T-helper 2 cell treated with Interferon-gamma antibody and Interleukin-4, amounts not matched to agents 100 ng/mL and 5 ng/mL, for 36 hours (primary cell): ENCODE measurements around the gene TCEAL8. TPM values are rescaled to one million over a fixed set of nuclear protein-coding genes. Genes with fewer than 3 reads are reported as not detected.
"Not testable (repeated sequence)": the region's sequence is repeated elsewhere in the genome, so short reads cannot be mapped to it uniquely, and the experiment has no call there.

Source experiments
- intact Hi-C: fragments of 100-400 bp; cut with micrococcal nuclease; formaldehyde crosslinking; loops from one replicate; pipeline ENCODE4 v1.15.1; 2023
- total RNA-seq: library from RNA; stranded (reverse); gene quantifications from 2 replicates; pipeline ENCODE4 v1.2.3, GENCODE V29; 2022

The TCEAL8 gene
- 32.4 and 32.6 TPM in 2 replicates for total RNA-seq

GRCh38 chrX:103254921-103255493, at the start of gene TCEAL8:
TSS of gene TCEAL8 (minus strand) at chrX:103255155. CDS start at chrX:103253979, 1,176 bp downstream.
- intact Hi-C loops, result loop anchor here (1.0 to 2.0 kb wide), 2 partner anchors 40 to 56 kb away; partner anchors contain the start of genes BEX2 and BEX4

- intact Hi-C loops, result no loop called here
Observed at GRCh38 chrX:103304705-103305104, 49.8 kb upstream of the TCEAL8 start.

DNA sequence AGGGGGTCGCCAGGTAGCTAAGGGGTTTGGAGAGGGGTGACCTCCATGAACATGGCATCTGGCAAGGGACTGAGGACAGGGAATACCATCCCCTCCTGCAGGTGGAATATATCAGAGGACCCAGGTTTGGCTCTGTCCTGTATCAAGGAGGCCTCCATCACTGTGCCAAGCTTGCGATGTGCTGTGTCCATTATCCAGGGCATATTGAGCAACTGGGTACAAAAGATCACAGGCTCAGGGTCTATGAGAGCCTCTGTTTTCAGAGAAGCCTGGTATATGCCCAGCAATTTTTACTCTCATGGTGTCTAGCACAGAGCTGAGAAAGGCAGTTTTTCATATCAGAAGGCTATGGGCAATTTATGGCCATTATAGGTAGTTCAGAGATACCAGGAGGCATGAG, 38.2 kb upstream of the TCEAL8 start:
- intact Hi-C loops, result no loop called here

DNA sequence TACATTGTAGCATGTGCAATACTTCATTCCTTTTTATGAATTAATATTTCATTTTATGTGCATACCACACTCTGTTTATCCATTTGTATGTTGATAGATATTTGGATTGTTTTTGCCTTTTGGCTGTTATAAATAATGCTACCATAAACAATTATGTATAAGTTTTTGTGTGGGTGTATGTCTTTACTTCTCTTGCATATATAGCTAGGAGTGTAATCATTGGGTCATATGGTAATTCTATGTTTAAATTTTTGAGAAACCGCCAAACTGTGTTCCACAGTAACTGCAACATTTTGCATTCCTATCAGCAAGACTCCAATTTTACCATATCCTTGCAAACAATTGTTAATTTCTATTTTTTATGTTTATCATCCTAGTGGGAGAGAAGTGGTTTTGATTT, 24.7 kb upstream of the TCEAL8 start:
- intact Hi-C loops, result no loop called here

- intact Hi-C loops, result no loop called here
Observed at GRCh38 chrX:103276581-103277002, 21.6 kb upstream of the TCEAL8 start, which contains the start of gene TCEAL5. TSS of gene TCEAL5 (minus strand) at chrX:103276750. CDS start at chrX:103274563, 2,187 bp downstream.

DNA sequence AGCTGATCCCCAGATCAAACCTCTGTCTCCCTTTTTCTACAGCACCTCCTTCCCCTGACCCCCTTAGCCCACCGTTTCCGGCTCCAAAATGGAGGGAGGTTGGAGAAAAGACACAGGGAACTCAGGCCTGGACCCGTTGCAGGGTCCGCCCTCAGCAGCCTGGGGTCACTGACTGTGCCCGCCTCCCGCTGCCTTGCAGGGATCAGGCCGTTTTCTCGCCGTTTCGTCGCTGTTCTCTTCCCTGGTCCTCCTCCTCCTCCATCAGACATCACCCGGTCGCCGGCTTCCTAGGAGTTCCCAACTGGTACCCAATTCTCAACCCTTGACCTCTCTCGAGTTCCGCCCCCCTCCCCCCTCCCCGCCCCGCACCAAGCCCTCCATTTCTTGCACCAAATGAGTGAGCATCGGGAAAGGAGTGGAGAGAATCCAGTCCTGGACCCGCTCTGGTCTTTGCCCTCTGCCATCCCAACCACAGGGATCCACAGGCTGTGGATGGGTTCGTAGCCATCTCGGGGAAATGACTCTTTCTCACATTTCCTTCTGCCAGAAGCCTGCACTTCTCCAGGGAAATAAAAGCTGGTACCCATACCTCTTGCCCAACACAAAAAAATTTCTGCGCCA, 21.1 kb upstream of the TCEAL8 start:
- intact Hi-C loops, result no loop called here

GRCh38 chrX:103274284-103274683, 19.3 kb upstream of the TCEAL8 start:
- intact Hi-C loops, result no loop called here

GRCh38 chrX:103258275-103258674, 3.3 kb upstream of the TCEAL8 start:
- intact Hi-C loops, result no loop called here

- intact Hi-C loops, result no loop called here
Observed at GRCh38 chrX:103256651-103257050, 1.7 kb upstream of the TCEAL8 start.

- intact Hi-C loops, result loop anchor here (1.0 to 2.0 kb wide), 2 partner anchors 39 to 57 kb away; partner anchors contain the start of genes BEX2 and BEX4
Observed at GRCh38 chrX:103254171-103254824, 657 bp downstream of the TCEAL8 start.

GRCh38 chrX:103253608-103254007, 1.3 kb downstream of the TCEAL8 start:
- intact Hi-C loops, result loop anchor here (1.0 to 2.0 kb wide), 2 partner anchors 38 to 57 kb away; partner anchors contain the start of genes BEX2 and BEX4

DNA sequence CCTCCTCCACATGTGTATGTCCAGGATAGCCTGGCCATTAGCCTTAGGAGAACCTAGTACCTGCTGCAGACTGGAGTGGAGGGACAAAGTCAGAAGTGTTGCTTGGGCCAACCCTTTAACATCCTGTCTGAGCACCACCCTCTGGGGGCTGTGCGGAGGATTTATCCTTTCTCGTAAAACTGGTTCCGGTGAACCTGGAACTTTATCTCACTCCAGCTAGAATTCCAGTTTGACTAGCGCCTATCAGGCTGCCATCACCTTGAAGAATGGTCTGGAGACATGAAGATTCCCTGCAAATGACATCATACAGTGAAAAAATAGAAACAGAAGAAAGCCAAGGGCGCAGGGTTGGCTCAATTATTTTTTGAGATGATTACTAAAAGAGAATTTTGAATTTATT, 4.0 kb downstream of the TCEAL8 start:
- intact Hi-C loops, result no loop called here

GRCh38 chrX:103249805-103250204, 5.2 kb downstream of the TCEAL8 start:
- intact Hi-C loops, result no loop called here

- intact Hi-C loops, result loop anchor here (1.0 kb wide), 1 partner anchor 37 kb away; no protein-coding TSS in a partner anchor
Observed at GRCh38 chrX:103248553-103248952, 6.4 kb downstream of the TCEAL8 start.

DNA sequence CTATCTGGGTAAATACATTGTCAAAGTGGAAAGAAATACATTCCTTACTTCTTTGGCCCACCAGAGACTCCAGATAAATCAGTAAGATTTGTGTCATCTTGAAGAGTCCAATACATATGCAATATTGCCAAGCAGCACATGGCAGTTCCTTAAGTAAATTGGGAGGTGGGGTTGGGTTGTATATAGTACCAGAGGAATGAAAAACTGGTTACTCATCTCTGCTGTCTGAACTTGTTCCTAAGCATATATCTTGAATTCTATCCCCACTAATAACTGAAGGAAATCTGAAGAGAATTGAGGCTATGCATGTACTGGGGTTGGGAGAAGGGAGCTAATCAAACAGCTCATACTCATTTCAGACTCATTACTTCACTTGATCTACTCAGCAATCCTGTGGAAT, 14.8 kb downstream of the TCEAL8 start:
- intact Hi-C loops, result no loop called here

GRCh38 chrX:103236296-103236695, 18.7 kb downstream of the TCEAL8 start:
- intact Hi-C loops, result no loop called here

DNA sequence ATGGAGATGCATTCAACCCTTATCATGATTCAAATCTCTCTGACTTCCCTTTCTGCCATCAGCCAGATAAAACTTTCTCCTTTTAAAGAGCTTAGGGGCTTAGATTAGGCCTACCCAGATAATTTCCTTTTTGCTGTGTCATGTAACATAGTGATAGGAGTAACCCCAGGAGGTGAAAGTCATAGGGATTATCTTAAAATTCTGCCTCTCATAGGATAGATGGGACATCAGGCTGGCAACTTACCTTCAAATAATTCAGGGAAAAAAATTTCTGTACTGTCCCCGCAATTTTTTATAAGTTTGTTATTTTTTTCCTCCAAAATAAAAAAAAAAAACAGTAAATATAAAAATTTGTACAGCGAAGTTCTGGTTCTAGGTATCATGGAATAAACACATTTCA, 19.3 kb downstream of the TCEAL8 start:
- intact Hi-C loops, result not testable (repeated sequence)

GRCh38 chrX:103234869-103235268, 20.1 kb downstream of the TCEAL8 start:
- intact Hi-C loops, result no loop called here

DNA sequence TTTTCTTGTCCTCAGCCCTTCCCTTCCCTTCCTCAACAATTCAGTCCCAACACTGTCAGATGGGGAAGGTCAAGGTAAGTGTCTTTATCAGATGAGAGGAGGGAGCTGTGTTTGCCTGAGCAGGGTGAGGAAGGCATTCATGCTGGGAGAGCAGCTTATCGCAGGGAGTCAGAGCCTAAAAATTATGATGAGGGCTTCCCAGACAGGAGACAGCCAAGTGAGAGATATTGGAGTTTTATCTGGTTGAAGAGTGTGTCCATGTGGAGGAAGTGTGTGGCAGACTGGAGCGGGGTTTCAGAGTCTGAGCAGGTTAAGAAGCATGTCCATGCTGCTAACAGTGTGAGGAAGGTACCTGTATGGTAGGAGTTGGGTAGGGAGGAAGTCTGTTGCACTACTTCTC, 21.7 kb downstream of the TCEAL8 start:
- intact Hi-C loops, result no loop called here

DNA sequence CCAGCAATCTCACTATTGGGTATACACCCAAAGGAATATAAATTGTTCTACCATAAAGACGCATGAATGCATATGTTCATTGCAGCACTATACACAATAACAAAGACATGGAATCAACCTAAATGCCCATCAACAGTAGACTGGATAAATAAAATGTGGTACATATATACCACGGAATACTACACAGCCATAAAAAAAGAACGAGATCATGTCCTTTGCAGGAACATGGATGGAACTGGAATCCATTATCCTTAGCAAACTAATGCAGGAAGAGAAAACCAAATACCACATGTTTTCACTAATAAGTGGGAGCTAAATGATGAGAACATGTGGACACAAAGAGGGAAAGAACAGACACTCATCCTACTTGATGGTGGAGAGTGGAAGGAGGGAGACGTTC, 29.0 kb downstream of the TCEAL8 start:
- intact Hi-C loops, result not testable (repeated sequence)

GRCh38 chrX:103220511-103221323, 34.2 kb downstream of the TCEAL8 start:
- intact Hi-C loops, result no loop called here
